Nephron progenitor cell (in vitro differentiated cells): ENCODE measurements around the gene FAM3B.
"Not testable (repeated sequence)": the region's sequence is repeated elsewhere in the genome, so short reads cannot be mapped to it uniquely, and the experiment has no call there.

Source experiments
- DNase-seq: peaks from one replicate; pipeline ENCODE4 v3.0.0; 2021
- H3K27ac Mint-ChIP-seq: 2 replicates; pipeline ENCODE4 v1.8.0; 2021; ENCODE audit warnings: mild to moderate bottlenecking, moderate library complexity, mixed read lengths
- H3K27me3 Mint-ChIP-seq: 2 replicates; pipeline ENCODE4 v1.8.0; 2021; ENCODE audit warnings: mild to moderate bottlenecking, low read depth, mixed read lengths; ENCODE audit not compliant: poor library complexity
- H3K36me3 Mint-ChIP-seq: 2 replicates; pipeline ENCODE4 v1.8.0; 2021; ENCODE audit warnings: low read depth, mixed read lengths
- H3K4me1 Mint-ChIP-seq: 2 replicates; pipeline ENCODE4 v1.8.0; 2021; ENCODE audit warnings: mixed read lengths
- H3K4me3 Mint-ChIP-seq: 2 replicates; pipeline ENCODE4 v1.8.0; 2021; ENCODE audit warnings: mild to moderate bottlenecking, moderate library complexity, mixed read lengths
- H3K9me3 Mint-ChIP-seq: 2 replicates; pipeline ENCODE4 v1.8.0; 2021; ENCODE audit warnings: mild to moderate bottlenecking, moderate library complexity, mixed read lengths
- TF ChIP-seq, protein P1 (sequence below): fragments of 200-600 bp; sonication (generic); IDR thresholded peaks from 2 replicates; pipeline ENCODE4 v1.5.0; 2021; ENCODE audit warnings: antibody characterized with exemption

The FAM3B gene

DNA sequence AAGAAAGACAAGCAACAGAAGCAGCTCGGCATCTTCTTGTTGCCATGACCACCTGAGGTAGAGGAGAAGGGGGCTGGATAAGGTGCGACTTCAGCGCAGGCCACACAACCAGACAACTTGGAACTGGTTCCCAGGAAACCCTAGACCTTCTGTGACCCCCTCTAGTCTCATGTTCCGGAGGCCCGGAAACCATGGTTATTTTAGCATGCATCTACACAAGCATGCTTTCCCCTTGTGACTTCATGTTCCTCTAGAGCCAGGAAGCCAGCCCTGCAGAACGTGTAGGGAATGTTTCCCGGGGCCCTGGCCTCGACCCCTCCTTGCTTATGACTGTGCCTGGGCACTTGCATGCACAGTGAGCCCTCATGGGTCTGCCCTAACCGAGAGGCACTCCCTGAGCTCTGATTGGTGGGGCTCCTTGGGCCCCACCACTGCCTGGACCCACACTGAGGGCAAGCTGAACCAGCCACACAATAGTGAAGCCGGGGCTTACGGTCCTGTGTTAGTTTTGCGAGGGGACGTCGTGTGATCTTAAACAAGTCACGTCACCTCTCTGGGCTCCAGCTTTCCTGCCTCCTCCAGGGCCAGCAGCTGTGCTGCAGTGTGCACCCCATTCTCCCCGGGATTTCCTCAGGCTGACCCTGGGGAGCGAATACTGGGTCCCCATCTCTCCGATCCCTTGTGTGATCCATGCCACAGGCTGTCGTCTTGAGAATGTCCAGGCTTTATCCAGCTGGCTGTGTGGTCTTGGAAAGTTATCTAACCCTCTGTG lies 33.2 kb downstream of the FAM3B start:
- TF ChIP-seq, protein P1, sequence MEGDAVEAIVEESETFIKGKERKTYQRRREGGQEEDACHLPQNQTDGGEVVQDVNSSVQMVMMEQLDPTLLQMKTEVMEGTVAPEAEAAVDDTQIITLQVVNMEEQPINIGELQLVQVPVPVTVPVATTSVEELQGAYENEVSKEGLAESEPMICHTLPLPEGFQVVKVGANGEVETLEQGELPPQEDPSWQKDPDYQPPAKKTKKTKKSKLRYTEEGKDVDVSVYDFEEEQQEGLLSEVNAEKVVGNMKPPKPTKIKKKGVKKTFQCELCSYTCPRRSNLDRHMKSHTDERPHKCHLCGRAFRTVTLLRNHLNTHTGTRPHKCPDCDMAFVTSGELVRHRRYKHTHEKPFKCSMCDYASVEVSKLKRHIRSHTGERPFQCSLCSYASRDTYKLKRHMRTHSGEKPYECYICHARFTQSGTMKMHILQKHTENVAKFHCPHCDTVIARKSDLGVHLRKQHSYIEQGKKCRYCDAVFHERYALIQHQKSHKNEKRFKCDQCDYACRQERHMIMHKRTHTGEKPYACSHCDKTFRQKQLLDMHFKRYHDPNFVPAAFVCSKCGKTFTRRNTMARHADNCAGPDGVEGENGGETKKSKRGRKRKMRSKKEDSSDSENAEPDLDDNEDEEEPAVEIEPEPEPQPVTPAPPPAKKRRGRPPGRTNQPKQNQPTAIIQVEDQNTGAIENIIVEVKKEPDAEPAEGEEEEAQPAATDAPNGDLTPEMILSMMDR, result no peak
- Mint-ChIP-seq H3K4me3 (no peak overlapping the region), H3K36me3 (no peaks in the 10 kb centered on the region), H3K4me1 (peaks cover 10% of the 10 kb centered on the region), H3K9me3 (no peaks in the 10 kb centered on the region), H3K27ac (no peak overlapping the region), H3K27me3 (peaks cover 13% of the 10 kb centered on the region)
- no peak for DNase-seq

DNA sequence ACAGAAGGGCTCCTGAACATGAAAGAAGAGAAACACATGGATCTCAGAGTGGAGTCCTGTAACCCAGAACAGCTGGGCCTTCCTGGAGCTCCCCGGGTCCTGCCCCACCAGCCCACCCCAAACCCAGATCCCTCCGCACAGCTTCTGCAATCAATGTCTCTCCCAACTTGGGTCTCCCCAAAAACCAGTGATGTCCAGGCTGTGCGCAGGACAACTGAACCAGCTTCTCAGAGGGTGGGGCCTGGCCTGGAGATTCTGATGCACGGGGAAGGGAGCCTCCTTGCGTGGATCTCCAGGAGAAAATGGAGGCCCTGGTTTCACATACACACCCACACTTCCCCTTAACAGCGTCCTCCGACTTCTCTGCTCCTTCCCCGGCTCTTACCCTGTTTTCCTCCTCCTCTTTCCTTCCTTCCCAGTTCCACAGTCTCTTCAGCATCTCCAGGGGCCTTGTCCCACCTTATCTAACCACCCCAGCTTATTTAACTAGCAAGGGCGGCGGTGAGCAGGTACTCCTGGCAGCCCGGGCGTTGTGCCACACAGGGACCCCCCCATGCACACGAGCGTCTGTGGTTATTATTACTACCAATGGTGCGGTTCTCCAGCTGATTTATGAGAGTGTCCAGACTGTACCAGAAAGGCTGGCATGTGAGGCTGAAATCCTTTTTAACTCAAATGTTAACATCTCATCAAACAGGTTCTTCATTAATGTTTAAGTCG lies 34.0 kb downstream of the FAM3B start:
- TF ChIP-seq, protein P1, result no peak
- Mint-ChIP-seq H3K4me1 (peaks cover 10% of the 10 kb centered on the region), H3K27me3 (peaks cover 13% of the 10 kb centered on the region), H3K4me3 (no peak overlapping the region), H3K9me3 (no peaks in the 10 kb centered on the region), H3K36me3 (no peaks in the 10 kb centered on the region), H3K27ac (no peak overlapping the region)
- DNase-seq, result no peak

DNA sequence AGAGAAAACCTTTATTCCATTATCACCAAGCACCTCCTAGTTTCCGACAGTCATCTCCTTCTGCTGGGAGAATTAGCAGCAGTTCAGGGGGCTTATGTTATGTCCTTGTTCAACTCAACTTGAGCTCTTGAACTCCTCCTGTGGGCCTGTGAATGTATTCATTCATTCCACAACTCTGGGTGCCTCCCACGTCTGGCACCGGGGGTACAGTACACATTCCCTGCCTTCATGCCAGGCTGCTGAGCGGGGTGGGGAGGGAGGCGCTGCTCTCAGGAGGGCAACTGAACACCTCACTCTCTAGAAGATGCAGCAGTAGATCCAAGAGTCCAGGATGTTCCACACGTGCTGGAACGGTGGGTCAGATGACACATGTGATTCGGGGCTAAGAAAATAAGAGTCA lies 40.9 kb downstream of the FAM3B start:
- H3K27ac Mint-ChIP-seq, result no peak overlapping the region
- TF ChIP-seq, protein P1, result no peak
- DNase-seq, result no peak
- peaks cover 6% of the 10 kb centered on the region for H3K27me3 Mint-ChIP-seq
- H3K4me1 Mint-ChIP-seq, result peaks cover 11% of the 10 kb centered on the region
- no peaks in the 10 kb centered on the region for H3K9me3 Mint-ChIP-seq
- no peaks in the 10 kb centered on the region for H3K36me3 Mint-ChIP-seq
- H3K4me3 Mint-ChIP-seq, result no peak overlapping the region

DNA sequence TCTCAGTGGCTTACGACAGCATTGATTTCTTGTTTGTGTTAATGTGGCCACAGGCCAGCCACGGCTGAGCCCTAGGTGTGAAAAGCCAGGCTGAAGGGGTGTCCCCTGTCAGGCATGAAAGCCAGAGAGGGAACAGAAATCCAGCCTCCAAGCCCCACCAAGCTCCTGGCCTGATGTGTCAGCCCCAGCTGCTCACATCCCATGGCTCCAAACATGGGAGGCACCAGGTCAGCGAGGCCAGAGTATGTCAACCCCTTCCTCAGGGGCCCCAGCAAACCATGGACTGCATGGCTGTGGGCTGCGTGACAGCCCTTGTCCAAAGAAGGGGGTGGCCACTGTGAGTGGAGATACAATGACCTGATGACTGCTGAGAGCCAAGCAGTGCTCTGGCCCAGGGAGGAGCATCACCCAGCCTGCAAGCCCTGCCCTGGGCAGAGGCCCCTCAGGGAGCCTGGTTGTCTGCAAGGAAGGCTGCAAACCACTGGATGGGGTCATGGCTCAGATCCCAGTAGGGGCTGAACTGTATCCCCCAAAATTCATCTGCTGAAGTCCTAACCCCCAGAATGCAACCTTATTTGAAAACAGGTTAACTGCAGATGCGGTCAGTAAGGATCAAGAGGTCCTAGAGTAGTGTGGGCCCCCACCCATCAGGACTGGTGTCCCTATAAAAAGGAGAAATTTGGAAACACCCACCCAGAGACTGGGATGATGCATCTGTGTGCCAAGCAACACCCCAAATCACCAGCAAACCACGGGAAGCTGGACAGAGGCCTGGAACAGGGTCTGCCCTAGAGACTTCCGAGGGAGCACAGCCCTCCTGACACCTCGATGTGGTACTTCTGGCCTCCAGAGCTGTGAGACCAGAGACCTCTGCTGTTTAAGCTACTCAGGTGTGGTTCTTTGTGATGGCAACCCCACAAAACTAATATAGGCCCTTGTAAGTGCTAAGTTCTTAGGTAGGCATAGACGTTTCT lies 41.9 kb downstream of the FAM3B start:
- H3K4me1 Mint-ChIP-seq, result peaks cover 11% of the 10 kb centered on the region
- TF ChIP-seq, protein P1, result no peak
- H3K27ac Mint-ChIP-seq, result no peak overlapping the region
- no peaks in the 10 kb centered on the region for H3K36me3 Mint-ChIP-seq
- H3K27me3 Mint-ChIP-seq, result peaks cover 14% of the 10 kb centered on the region
- H3K9me3 Mint-ChIP-seq, result no peaks in the 10 kb centered on the region
- no peak for DNase-seq
- no peak overlapping the region for H3K4me3 Mint-ChIP-seq

DNA sequence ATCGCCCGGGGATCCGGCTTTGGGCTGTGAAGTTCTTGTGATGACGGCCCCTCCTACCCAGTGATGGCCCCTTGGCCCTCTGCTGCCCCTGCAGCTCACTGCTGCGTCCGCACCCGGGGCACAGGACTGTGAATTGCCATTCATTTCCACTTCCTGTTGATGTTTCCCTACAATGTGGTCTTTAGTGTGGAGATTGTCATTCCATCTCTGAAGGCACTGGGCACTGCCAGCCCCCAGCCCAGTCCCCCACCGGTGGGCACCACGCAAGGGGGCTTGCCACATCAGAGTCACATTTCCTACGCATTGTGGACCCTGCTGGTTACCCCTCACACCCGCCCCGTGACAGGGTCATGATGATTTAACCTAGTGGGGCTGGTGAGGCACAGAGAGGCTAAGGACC lies 42.7 kb downstream of the FAM3B start:
- Mint-ChIP-seq H3K4me3 (no peak overlapping the region), H3K27ac (no peak overlapping the region), H3K9me3 (no peaks in the 10 kb centered on the region), H3K4me1 (peaks cover 11% of the 10 kb centered on the region), H3K27me3 (peaks cover 14% of the 10 kb centered on the region), H3K36me3 (no peaks in the 10 kb centered on the region)
- TF ChIP-seq, protein P1, result no peak
- DNase-seq, result no peak

DNA sequence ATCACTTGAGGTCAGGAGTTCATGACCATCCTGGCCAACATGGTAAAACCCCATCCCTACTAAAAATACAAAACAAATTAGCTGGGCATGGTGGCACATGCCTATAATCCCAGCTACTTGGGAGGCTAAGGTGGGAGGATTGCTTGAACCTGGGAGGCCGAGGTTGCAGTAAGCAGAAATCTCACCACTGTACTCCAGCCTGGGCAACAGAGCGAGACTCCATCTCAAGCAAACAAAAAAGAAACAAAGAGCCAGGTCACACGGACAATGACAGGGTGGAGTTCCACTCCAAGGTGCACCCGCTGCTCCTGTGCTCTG lies 43.1 kb downstream of the FAM3B start:
- not testable (repeated sequence) for H3K4me3 Mint-ChIP-seq, H3K27ac Mint-ChIP-seq, DNase-seq, H3K9me3 Mint-ChIP-seq, H3K36me3 Mint-ChIP-seq
- Mint-ChIP-seq H3K27me3 (peaks cover 14% of the 10 kb centered on the region), H3K4me1 (peaks cover 11% of the 10 kb centered on the region)
